H9 (cell line): ENCODE measurements around the gene SLC45A1. TPM values are rescaled to one million over a fixed set of nuclear protein-coding genes. Genes with fewer than 3 reads are reported as not detected.

Experiments used
- DNase-seq: peaks from one replicate; pipeline ENCODE4 v3.0.0-alpha.2; 2017
- H2AFZ ChIP-seq: one replicate; pipeline ENCODE4 v1.6.1; 2013; ENCODE audit warnings: mild to moderate bottlenecking, low read length, control low read depth, moderate library complexity
- H2AK5ac ChIP-seq: 2 replicates; pipeline ENCODE4 v1.6.1; 2013; ENCODE audit warnings: low read length, control low read depth, mixed read lengths; ENCODE audit not compliant: insufficient read length
- H2BK120ac ChIP-seq: one replicate; pipeline ENCODE4 v1.6.1; 2013; ENCODE audit warnings: low read depth, mild to moderate bottlenecking, low read length, control low read depth, inconsistent platforms; ENCODE audit not compliant: poor library complexity, severe bottlenecking
- H2BK12ac ChIP-seq: 2 replicates; pipeline ENCODE4 v1.6.1; 2013; ENCODE audit warnings: low read length, control low read depth, mixed read lengths, low read depth; ENCODE audit not compliant: insufficient read length
- H2BK15ac ChIP-seq: 2 replicates; pipeline ENCODE4 v1.6.1; 2013; ENCODE audit warnings: low read depth, low read length, control low read depth
- H2BK20ac ChIP-seq: one replicate; pipeline ENCODE4 v1.6.1; 2013; ENCODE audit warnings: low read depth, mild to moderate bottlenecking, low read length, control low read depth, inconsistent platforms; ENCODE audit not compliant: poor library complexity, severe bottlenecking
- H2BK5ac ChIP-seq: 2 replicates; pipeline ENCODE4 v1.6.1; 2013; ENCODE audit warnings: low read length, control low read depth, mixed read lengths; ENCODE audit not compliant: insufficient read length
- H3K14ac ChIP-seq: 2 replicates; pipeline ENCODE4 v1.6.1; 2013; ENCODE audit warnings: low read length, control low read depth; ENCODE audit not compliant: insufficient read depth
- H3K18ac ChIP-seq: 2 replicates; pipeline ENCODE4 v1.6.1; 2013; ENCODE audit warnings: low read depth, mild to moderate bottlenecking, mixed read lengths, low read length, control low read depth; ENCODE audit not compliant: insufficient read length
- H3K23ac ChIP-seq: 2 replicates; pipeline ENCODE4 v1.6.1; 2013; ENCODE audit warnings: low read length, control low read depth, mixed read lengths, low read depth; ENCODE audit not compliant: insufficient read length
- H3K23me2 ChIP-seq: 2 replicates; pipeline ENCODE4 v1.6.1; 2013; ENCODE audit warnings: low read depth, mild to moderate bottlenecking, mixed read lengths, low read length, control low read depth; ENCODE audit not compliant: insufficient read length, poor library complexity, severe bottlenecking
- H3K27ac ChIP-seq: 2 replicates; pipeline ENCODE4 v1.5.1; 2013; ENCODE audit warnings: low read length, control low read depth, mixed read lengths, low read depth; ENCODE audit not compliant: insufficient read length
- H3K27me3 ChIP-seq: 2 replicates; pipeline ENCODE4 v1.6.1; 2013; ENCODE audit warnings: low read length, control low read depth, inconsistent platforms; ENCODE audit not compliant: insufficient read depth
- H3K4ac ChIP-seq: 2 replicates; pipeline ENCODE4 v1.6.1; 2013; ENCODE audit warnings: low read depth, mild to moderate bottlenecking, control low read depth, inconsistent platforms, low read length, moderate library complexity
- H3K4me1 ChIP-seq: 2 replicates; pipeline ENCODE4 v1.6.1; 2013; ENCODE audit warnings: low read length, control low read depth, inconsistent platforms; ENCODE audit not compliant: insufficient read depth
- H3K4me2 ChIP-seq: 2 replicates; pipeline ENCODE4 v1.6.1; 2013; ENCODE audit warnings: low read length, control low read depth, mixed read lengths; ENCODE audit not compliant: insufficient read length, insufficient read depth
- H3K56ac ChIP-seq: 2 replicates; pipeline ENCODE4 v1.6.1; 2013; ENCODE audit warnings: low read depth, mild to moderate bottlenecking, mixed read lengths, low read length, control low read depth; ENCODE audit not compliant: insufficient read length
- H3K79me1 ChIP-seq: 2 replicates; pipeline ENCODE4 v1.6.1; 2013; ENCODE audit warnings: low read depth, mild to moderate bottlenecking, moderate library complexity, low read length, control low read depth, inconsistent platforms; ENCODE audit not compliant: insufficient read depth, poor library complexity, severe bottlenecking
- H3K79me2 ChIP-seq: 2 replicates; pipeline ENCODE4 v1.6.1; 2013; ENCODE audit warnings: low read length, control low read depth, inconsistent platforms; ENCODE audit not compliant: insufficient read depth
- H3K9ac ChIP-seq: 2 replicates; pipeline ENCODE4 v1.6.1; 2013; ENCODE audit warnings: low read length, control low read depth, mixed read lengths; ENCODE audit not compliant: insufficient read length; ENCODE audit errors: extremely low read depth
- H3K9me3 ChIP-seq: one replicate; pipeline ENCODE4 v1.6.1; 2013; ENCODE audit warnings: low read depth, low read length, inconsistent platforms; ENCODE audit not compliant: control insufficient read depth
- H3T11ph ChIP-seq: one replicate; pipeline ENCODE4 v1.6.1; 2013; ENCODE audit warnings: mild to moderate bottlenecking, low read length, control low read depth, inconsistent platforms
- H4K20me1 ChIP-seq: one replicate; pipeline ENCODE4 v1.6.1; 2013; ENCODE audit not compliant: control insufficient read depth, insufficient read length, insufficient read depth
- H4K5ac ChIP-seq: 2 replicates; pipeline ENCODE4 v1.6.1; 2013; ENCODE audit warnings: low read depth, mild to moderate bottlenecking, mixed read lengths, low read length, control low read depth; ENCODE audit not compliant: insufficient read length
- H4K8ac ChIP-seq: replicated peaks from 2 replicates; pipeline ENCODE4 v1.6.1; 2013; ENCODE audit warnings: low read length, control low read depth, mixed read lengths, low read depth; ENCODE audit not compliant: insufficient read length
- H4K91ac ChIP-seq: 2 replicates; pipeline ENCODE4 v1.6.1; 2013; ENCODE audit warnings: low read depth, mild to moderate bottlenecking, moderate library complexity, mixed read lengths, low read length, control low read depth; ENCODE audit not compliant: insufficient read length
- H3K27ac Mint-ChIP-seq, 3 experiments: 2 replicates in 2 of 3; 3 replicates in 1 of 3; pipeline ENCODE4 v1.8.0; 2020 to 2021; ENCODE audit warnings: mixed read lengths in 3 of 3, mild to moderate bottlenecking in 1 of 3, moderate library complexity in 1 of 3
- H3K27me3 Mint-ChIP-seq: 2 replicates; pipeline ENCODE4 v1.8.0; 2021; ENCODE audit warnings: low read depth, mild to moderate bottlenecking, moderate library complexity, mixed read lengths
- H3K36me3 Mint-ChIP-seq, 3 experiments: 2 replicates in 2 of 3; 3 replicates in 1 of 3; pipeline ENCODE4 v1.8.0; 2020 to 2021; ENCODE audit warnings: low read depth in 3 of 3, mixed read lengths in 3 of 3; ENCODE audit not compliant: insufficient read depth in 1 of 3
- H3K4me1 Mint-ChIP-seq, 2 experiments: 2 replicates each; pipeline ENCODE4 v1.8.0; 2020; ENCODE audit warnings: mixed read lengths in 2 of 2
- H3K4me3 Mint-ChIP-seq, 2 experiments: 2 replicates in 1 of 2; 3 replicates in 1 of 2; pipeline ENCODE4 v1.8.0; 2020 to 2021; ENCODE audit warnings: mild to moderate bottlenecking in 2 of 2, mixed read lengths in 2 of 2, moderate library complexity in 1 of 2
- H3K9me3 Mint-ChIP-seq, 2 experiments: 2 replicates in 1 of 2; 3 replicates in 1 of 2; pipeline ENCODE4 v1.8.0; 2020; ENCODE audit warnings: mild to moderate bottlenecking in 2 of 2, mixed read lengths in 2 of 2, moderate library complexity in 1 of 2
- WGBS: extraction: QIAGEN DNeasy Blood & Tissue Kit; methylation state at CpG from one replicate; pipeline ENCODE4 v1.1.7; 2013; ENCODE audit warnings: missing lambda C conversion rate, low lambda C conversion rate, mixed read lengths; ENCODE audit not compliant: insufficient read length; ENCODE audit errors: extremely low coverage; 5-methylcytosine and 5-hydroxymethylcytosine counted together
- total RNA-seq: library from RNA; stranded (reverse); gene quantifications from 2 replicates; pipeline ENCODE4 v1.2.1, GENCODE V29; 2021
- TF ChIP-seq, protein P1 (sequence below): fragments of 200-600 bp; sonication (generic); conservative IDR thresholded peaks from 3 replicates; pipeline ENCODE4 v1.8.0; 2021; ENCODE audit warnings: antibody characterized with exemption, mild to moderate bottlenecking

Gene SLC45A1
- total RNA-seq, 1 experiment from 2014 or later = 0.63 TPM

DNA sequence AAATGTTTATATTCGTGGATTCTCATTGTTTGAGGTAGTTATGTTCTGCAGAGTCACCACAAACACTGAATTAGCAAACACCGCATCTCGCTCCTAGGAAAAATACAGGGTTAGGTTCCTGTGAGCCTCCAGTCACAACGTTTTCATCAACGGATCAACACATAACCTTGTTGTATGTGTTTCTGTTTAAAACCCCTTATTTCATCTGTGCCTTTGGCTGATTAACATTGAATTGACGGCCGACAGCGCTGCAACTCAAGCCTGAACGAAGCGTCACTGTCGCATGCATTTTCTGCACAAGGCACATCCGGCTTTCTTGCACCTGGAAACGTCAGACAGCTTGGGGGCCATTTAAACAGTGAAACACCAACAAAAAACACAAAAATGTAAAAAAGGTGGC, 8.4 kb downstream of the SLC45A1 start:
- H3K4me1 ChIP-seq = no peaks in the 10 kb centered on the region
- TF ChIP-seq, protein P1, sequence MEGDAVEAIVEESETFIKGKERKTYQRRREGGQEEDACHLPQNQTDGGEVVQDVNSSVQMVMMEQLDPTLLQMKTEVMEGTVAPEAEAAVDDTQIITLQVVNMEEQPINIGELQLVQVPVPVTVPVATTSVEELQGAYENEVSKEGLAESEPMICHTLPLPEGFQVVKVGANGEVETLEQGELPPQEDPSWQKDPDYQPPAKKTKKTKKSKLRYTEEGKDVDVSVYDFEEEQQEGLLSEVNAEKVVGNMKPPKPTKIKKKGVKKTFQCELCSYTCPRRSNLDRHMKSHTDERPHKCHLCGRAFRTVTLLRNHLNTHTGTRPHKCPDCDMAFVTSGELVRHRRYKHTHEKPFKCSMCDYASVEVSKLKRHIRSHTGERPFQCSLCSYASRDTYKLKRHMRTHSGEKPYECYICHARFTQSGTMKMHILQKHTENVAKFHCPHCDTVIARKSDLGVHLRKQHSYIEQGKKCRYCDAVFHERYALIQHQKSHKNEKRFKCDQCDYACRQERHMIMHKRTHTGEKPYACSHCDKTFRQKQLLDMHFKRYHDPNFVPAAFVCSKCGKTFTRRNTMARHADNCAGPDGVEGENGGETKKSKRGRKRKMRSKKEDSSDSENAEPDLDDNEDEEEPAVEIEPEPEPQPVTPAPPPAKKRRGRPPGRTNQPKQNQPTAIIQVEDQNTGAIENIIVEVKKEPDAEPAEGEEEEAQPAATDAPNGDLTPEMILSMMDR = no peak
- no peak overlapping the region for H3T11ph ChIP-seq
- no peaks in the 10 kb centered on the region for H3K23me2 ChIP-seq
- H3K14ac ChIP-seq = no peak overlapping the region
- H2BK20ac ChIP-seq = no peak overlapping the region
- Mint-ChIP-seq H3K27me3 (peaks cover 2% of the 10 kb centered on the region; the same call in 1 of the 2 replicates), H3K9me3 (peaks cover 2 to 3% of the 10 kb centered on the region in 2 experiments; a peak in 2 of 5 replicates), H3K4me1 (peaks cover 0 to 2% of the 10 kb centered on the region in 2 experiments; a peak in 1 of 4 replicates), H3K36me3 (no peaks in the 10 kb centered on the region; a peak in 1 of 7 replicates), H3K27ac (no peak overlapping the region), H3K4me3 (no peak overlapping the region)
- H3K9me3 ChIP-seq = no peaks in the 10 kb centered on the region
- H3K9ac ChIP-seq = no peak overlapping the region
- H3K79me1 ChIP-seq = no peaks in the 10 kb centered on the region
- no peaks in the 10 kb centered on the region for H4K20me1 ChIP-seq
- no peak overlapping the region for H2BK12ac ChIP-seq
- H3K4ac ChIP-seq = no peak overlapping the region
- no peak overlapping the region for H2BK120ac ChIP-seq
- H2AK5ac ChIP-seq = no peak overlapping the region
- no peak overlapping the region for H2BK15ac ChIP-seq
- H3K18ac ChIP-seq = no peak overlapping the region
- no peaks in the 10 kb centered on the region for H3K79me2 ChIP-seq
- no peak overlapping the region for H3K4me2 ChIP-seq
- WGBS = no CpG with 5 or more reads among the region's 13 CpGs
- no peaks in the 10 kb centered on the region for H3K27me3 ChIP-seq
- H3K27ac ChIP-seq = no peak overlapping the region
- no peak overlapping the region for H2BK5ac ChIP-seq
- H4K5ac ChIP-seq = no peak overlapping the region
- no peak overlapping the region for H4K8ac ChIP-seq
- H3K56ac ChIP-seq = no peak overlapping the region
- H2AFZ ChIP-seq = no peak overlapping the region
- no peak overlapping the region for H3K23ac ChIP-seq
- DNase-seq = no peak
- no peak overlapping the region for H4K91ac ChIP-seq
